ENCODE measurements around the gene METTL23.

GRCh38 chr17:76744747-76745146, 18.1 kb downstream of the METTL23 start:
- TF ChIP-seq POLR2A (IDR thresholded peaks at IDR 0.05; ENCODE audit: borderline replicate concordance, extremely low read depth, insufficient read depth, insufficient read length) (no peak), CTCF (IDR thresholded peaks at IDR 0.05 in 2 of 3, conservative IDR thresholded peaks at IDR 0.05 in 1 of 3; ENCODE audit: borderline replicate concordance in 1 of 3, insufficient read depth in 1 of 3, low read depth in 2 of 3, low read length in 2 of 3) (no peak), RAD21 (IDR thresholded peaks at IDR 0.05; ENCODE audit: low read depth) (no peak), ZFX (IDR thresholded peaks at IDR 0.05) (no peak), CEBPB (IDR thresholded peaks at IDR 0.05; ENCODE audit: low read depth) (no peak), EZH2 (IDR thresholded peaks at IDR 0.05) (no peak), REST (IDR thresholded peaks at IDR 0.05; ENCODE audit: low read depth) (no peak), ATF3 (IDR thresholded peaks at IDR 0.05) (no peak), JUND (IDR thresholded peaks at IDR 0.05) (no peak), POLR2AphosphoS5 (IDR thresholded peaks at IDR 0.05; ENCODE audit: low read depth, low read length) (no peak), MAX (IDR thresholded peaks at IDR 0.05) (no peak), FOSL1 (IDR thresholded peaks at IDR 0.05; ENCODE audit: low read depth) (no peak), CBX3 (IDR thresholded peaks at IDR 0.05; ENCODE audit: low read depth) (no peak)

All from HCT116 (cell line).